BE2C (cell line): ENCODE data around the gene MXRA7.
A peak's percentile ranks its signal among the peaks of the same experiment; 100 is the strongest.

Experiments used
- DNase-seq: peaks from one replicate; pipeline ENCODE4 v3.0.0-alpha.2; 2020
- H3K27me3 ChIP-seq: fragments of 250-450 bp; sonication (Bioruptor Pico); 2 replicates; pipeline ENCODE4 v1.5.1; 2020; ENCODE audit warnings: mild to moderate bottlenecking
- H3K36me3 ChIP-seq: fragments of 250-450 bp; sonication (Bioruptor Pico); 2 replicates; pipeline ENCODE4 v1.5.1; 2020; ENCODE audit warnings: mild to moderate bottlenecking
- H3K4me1 ChIP-seq: fragments of 250-450 bp; sonication (Bioruptor Pico); 2 replicates; pipeline ENCODE4 v1.5.1; 2020
- H3K4me3 ChIP-seq: 2 replicates; pipeline ENCODE4 v1.5.1; 2011; ENCODE audit warnings: low read depth, low read length
- H3K9me3 ChIP-seq: fragments of 250-450 bp; sonication (Bioruptor Pico); 2 replicates; pipeline ENCODE4 v1.5.1; 2020
- TF ChIP-seq, protein P1 (sequence below): IDR thresholded peaks from 2 replicates; pipeline ENCODE4 v1.5.1; 2012; ENCODE audit warnings: mild to moderate bottlenecking, low read depth, low read length

The MXRA7 gene

GRCh38 chr17:76706817-76707216, 3.9 kb downstream of the MXRA7 start:
- H3K4me1 ChIP-seq: peaks cover 23% of the 10 kb centered on the region
- peaks cover 12% of the 10 kb centered on the region for H3K36me3 ChIP-seq
- TF ChIP-seq, protein P1, sequence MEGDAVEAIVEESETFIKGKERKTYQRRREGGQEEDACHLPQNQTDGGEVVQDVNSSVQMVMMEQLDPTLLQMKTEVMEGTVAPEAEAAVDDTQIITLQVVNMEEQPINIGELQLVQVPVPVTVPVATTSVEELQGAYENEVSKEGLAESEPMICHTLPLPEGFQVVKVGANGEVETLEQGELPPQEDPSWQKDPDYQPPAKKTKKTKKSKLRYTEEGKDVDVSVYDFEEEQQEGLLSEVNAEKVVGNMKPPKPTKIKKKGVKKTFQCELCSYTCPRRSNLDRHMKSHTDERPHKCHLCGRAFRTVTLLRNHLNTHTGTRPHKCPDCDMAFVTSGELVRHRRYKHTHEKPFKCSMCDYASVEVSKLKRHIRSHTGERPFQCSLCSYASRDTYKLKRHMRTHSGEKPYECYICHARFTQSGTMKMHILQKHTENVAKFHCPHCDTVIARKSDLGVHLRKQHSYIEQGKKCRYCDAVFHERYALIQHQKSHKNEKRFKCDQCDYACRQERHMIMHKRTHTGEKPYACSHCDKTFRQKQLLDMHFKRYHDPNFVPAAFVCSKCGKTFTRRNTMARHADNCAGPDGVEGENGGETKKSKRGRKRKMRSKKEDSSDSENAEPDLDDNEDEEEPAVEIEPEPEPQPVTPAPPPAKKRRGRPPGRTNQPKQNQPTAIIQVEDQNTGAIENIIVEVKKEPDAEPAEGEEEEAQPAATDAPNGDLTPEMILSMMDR: no peak
- H3K27me3 ChIP-seq: no peaks in the 10 kb centered on the region
- no peak overlapping the region for H3K4me3 ChIP-seq
- no peaks in the 10 kb centered on the region for H3K9me3 ChIP-seq
- DNase-seq: no peak

- Histone ChIP-seq H3K4me3 (no peak overlapping the region), H3K27me3 (no peaks in the 10 kb centered on the region), H3K9me3 (no peaks in the 10 kb centered on the region), H3K36me3 (peaks cover 14% of the 10 kb centered on the region), H3K4me1 (peaks cover 30% of the 10 kb centered on the region)
- no peak for DNase-seq
- TF ChIP-seq, protein P1: no peak
Measured at GRCh38 chr17:76704805-76705204, 6.0 kb downstream of the MXRA7 start.

- TF ChIP-seq, protein P1: no peak
- DNase-seq: no peak
- H3K36me3 ChIP-seq: peaks cover 11% of the 10 kb centered on the region
- H3K27me3 ChIP-seq: no peaks in the 10 kb centered on the region
- H3K4me3 ChIP-seq: no peak overlapping the region
- peaks cover 32% of the 10 kb centered on the region for H3K4me1 ChIP-seq
- H3K9me3 ChIP-seq: no peaks in the 10 kb centered on the region
Measured at GRCh38 chr17:76702941-76703637, 7.7 kb downstream of the MXRA7 start.

GRCh38 chr17:76702076-76702475, 8.7 kb downstream of the MXRA7 start:
- Histone ChIP-seq H3K36me3 (peaks cover 5% of the 10 kb centered on the region; the same call in 1 of the 2 replicates), H3K27me3 (no peaks in the 10 kb centered on the region), H3K4me1 (peaks cover 30% of the 10 kb centered on the region), H3K9me3 (no peaks in the 10 kb centered on the region), H3K4me3 (no peak overlapping the region)
- no peak for DNase-seq
- TF ChIP-seq, protein P1: no peak

- no peak for DNase-seq
- Histone ChIP-seq H3K27me3 (no peaks in the 10 kb centered on the region), H3K9me3 (no peaks in the 10 kb centered on the region), H3K4me1 (peaks cover 35% of the 10 kb centered on the region), H3K4me3 (peak overlapping the region; percentile 51), H3K36me3 (peaks cover 3% of the 10 kb centered on the region; the same call in 1 of the 2 replicates)
- TF ChIP-seq, protein P1: no peak
Measured at GRCh38 chr17:76701471-76701967, 9.2 kb downstream of the MXRA7 start.

- Histone ChIP-seq H3K9me3 (no peaks in the 10 kb centered on the region), H3K4me3 (peak overlapping the region; percentile 51), H3K27me3 (no peaks in the 10 kb centered on the region), H3K36me3 (peaks cover 5% of the 10 kb centered on the region), H3K4me1 (peaks cover 40% of the 10 kb centered on the region)
- DNase-seq: peak; percentile 80
- TF ChIP-seq, protein P1: no peak
Measured at GRCh38 chr17:76700617-76701470, 9.9 kb downstream of the MXRA7 start.
